OCI-LY7 (cell line): ENCODE data around the gene TSTD1.

ENCODE experiments used
- EZH2phosphoT487 ChIP-seq: fragments of 200-600 bp; sonication (generic); IDR thresholded peaks from 2 replicates; pipeline ENCODE4 v1.6.1; 2018; ENCODE audit warnings: low read depth, borderline replicate concordance, mild to moderate bottlenecking, mixed run types, antibody characterized with exemption, low read length, moderate library complexity, mixed read lengths
- TF ChIP-seq, protein P1 (sequence below): fragments of 200-600 bp; sonication (generic); conservative IDR thresholded peaks from 2 replicates; pipeline ENCODE4 v1.5.1; 2014; ENCODE audit warnings: mild to moderate bottlenecking, antibody characterized with exemption, low read length, moderate library complexity, mixed read lengths

DNA sequence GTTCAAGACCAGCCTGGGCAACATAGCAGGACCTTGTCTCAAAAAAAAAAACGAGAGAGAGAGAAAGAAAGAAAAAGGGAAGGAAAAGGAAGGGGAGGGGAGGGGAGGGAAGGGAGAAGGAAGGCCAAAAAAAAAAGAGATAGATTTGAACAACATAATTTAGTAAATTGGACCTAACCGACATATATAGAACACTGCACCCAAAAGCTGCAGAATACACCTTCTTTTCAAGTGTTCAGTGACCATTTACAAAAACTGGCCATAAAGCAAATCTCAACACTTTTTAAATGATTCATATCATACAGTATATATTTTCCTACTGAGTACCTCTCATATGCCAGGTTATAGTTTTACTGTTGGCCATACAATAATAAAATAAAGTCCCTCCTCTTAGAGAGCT, 6.9 kb downstream of the TSTD1 start:
- TF ChIP-seq, protein P1, sequence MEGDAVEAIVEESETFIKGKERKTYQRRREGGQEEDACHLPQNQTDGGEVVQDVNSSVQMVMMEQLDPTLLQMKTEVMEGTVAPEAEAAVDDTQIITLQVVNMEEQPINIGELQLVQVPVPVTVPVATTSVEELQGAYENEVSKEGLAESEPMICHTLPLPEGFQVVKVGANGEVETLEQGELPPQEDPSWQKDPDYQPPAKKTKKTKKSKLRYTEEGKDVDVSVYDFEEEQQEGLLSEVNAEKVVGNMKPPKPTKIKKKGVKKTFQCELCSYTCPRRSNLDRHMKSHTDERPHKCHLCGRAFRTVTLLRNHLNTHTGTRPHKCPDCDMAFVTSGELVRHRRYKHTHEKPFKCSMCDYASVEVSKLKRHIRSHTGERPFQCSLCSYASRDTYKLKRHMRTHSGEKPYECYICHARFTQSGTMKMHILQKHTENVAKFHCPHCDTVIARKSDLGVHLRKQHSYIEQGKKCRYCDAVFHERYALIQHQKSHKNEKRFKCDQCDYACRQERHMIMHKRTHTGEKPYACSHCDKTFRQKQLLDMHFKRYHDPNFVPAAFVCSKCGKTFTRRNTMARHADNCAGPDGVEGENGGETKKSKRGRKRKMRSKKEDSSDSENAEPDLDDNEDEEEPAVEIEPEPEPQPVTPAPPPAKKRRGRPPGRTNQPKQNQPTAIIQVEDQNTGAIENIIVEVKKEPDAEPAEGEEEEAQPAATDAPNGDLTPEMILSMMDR, result no peak
- no peak for TF ChIP-seq EZH2phosphoT487
